ENCODE data around the gene TM9SF4. TPM values are rescaled to one million over a fixed set of nuclear protein-coding genes. Genes with fewer than 3 reads are reported as not detected.

The TM9SF4 gene
- polyA plus RNA-seq, 1 experiment: 75.6 TPM

- TF ChIP-seq CTCF (IDR thresholded peaks at IDR 0.05; ENCODE audit: low read depth, low read length): no peak
- no peaks in the 10 kb centered on the region for H3K9me3 ChIP-seq (ENCODE audit: control insufficient read depth, insufficient read depth, low read length)
- ChIA-PET POLR2A (no interaction called here), CTCF (interaction anchor here (1.3 kb wide), 1 partner anchor 278 kb away, joined by 4 read pairs; no protein-coding TSS in a partner anchor)
- no peak for DNase-seq (ENCODE audit: low read depth, low spot score)
- H3K27me3 ChIP-seq (ENCODE audit: control insufficient read depth, insufficient read depth, low read length): no peaks in the 10 kb centered on the region
- no peak overlapping the region for H3K27ac ChIP-seq (ENCODE audit: low read depth, low read length)
- H3K4me3 ChIP-seq (ENCODE audit: low read depth, low read length): no peak overlapping the region
Measured at GRCh38 chr20:32130965-32131364, 21.5 kb downstream of the TM9SF4 start.

- DNase-seq (ENCODE audit: low read depth, low spot score): no peak
- no peak overlapping the region for H3K27ac ChIP-seq (ENCODE audit: low read depth, low read length)
- ChIA-PET POLR2A (no interaction called here), CTCF (no interaction called here)
- H3K27me3 ChIP-seq (ENCODE audit: control insufficient read depth, insufficient read depth, low read length): no peaks in the 10 kb centered on the region
- TF ChIP-seq CTCF (IDR thresholded peaks at IDR 0.05; ENCODE audit: low read depth, low read length): no peak
- no peaks in the 10 kb centered on the region for H3K9me3 ChIP-seq (ENCODE audit: control insufficient read depth, insufficient read depth, low read length)
- no peak overlapping the region for H3K4me3 ChIP-seq (ENCODE audit: low read depth, low read length)
Measured at GRCh38 chr20:32132911-32133549, 23.5 kb downstream of the TM9SF4 start.

GRCh38 chr20:32134026-32134425, 24.5 kb downstream of the TM9SF4 start:
- Histone ChIP-seq H3K27ac (ENCODE audit: low read depth, low read length) (no peak overlapping the region), H3K9me3 (ENCODE audit: control insufficient read depth, insufficient read depth, low read length) (no peaks in the 10 kb centered on the region), H3K27me3 (ENCODE audit: control insufficient read depth, insufficient read depth, low read length) (no peaks in the 10 kb centered on the region), H3K4me3 (ENCODE audit: low read depth, low read length) (no peak overlapping the region)
- no peak for DNase-seq (ENCODE audit: low read depth, low spot score)
- ChIA-PET CTCF (no interaction called here), POLR2A (no interaction called here)
- TF ChIP-seq CTCF (IDR thresholded peaks at IDR 0.05; ENCODE audit: low read depth, low read length): no peak

GRCh38 chr20:32135983-32136515, 26.5 kb downstream of the TM9SF4 start:
- Histone ChIP-seq H3K4me3 (ENCODE audit: low read depth, low read length) (no peak overlapping the region), H3K27ac (ENCODE audit: low read depth, low read length) (no peak overlapping the region), H3K9me3 (ENCODE audit: control insufficient read depth, insufficient read depth, low read length) (no peaks in the 10 kb centered on the region), H3K27me3 (ENCODE audit: control insufficient read depth, insufficient read depth, low read length) (no peaks in the 10 kb centered on the region)
- ChIA-PET CTCF (interaction anchor here (0.8 to 1.5 kb wide), 2 partner anchors 283 to 313 kb away, joined by 3 read pairs; no protein-coding TSS in a partner anchor), POLR2A (no interaction called here)
- DNase-seq (ENCODE audit: low read depth, low spot score): no peak
- no peak for TF ChIP-seq CTCF (IDR thresholded peaks at IDR 0.05; ENCODE audit: low read depth, low read length)

GRCh38 chr20:32138921-32139320, 29.4 kb downstream of the TM9SF4 start:
- ChIA-PET POLR2A (no interaction called here), CTCF (no interaction called here)
- H3K27me3 ChIP-seq (ENCODE audit: control insufficient read depth, insufficient read depth, low read length): no peaks in the 10 kb centered on the region
- H3K4me3 ChIP-seq (ENCODE audit: low read depth, low read length): no peak overlapping the region
- TF ChIP-seq CTCF (IDR thresholded peaks at IDR 0.05; ENCODE audit: low read depth, low read length): no peak
- DNase-seq (ENCODE audit: low read depth, low spot score): no peak
- no peaks in the 10 kb centered on the region; the same call in 1 of the 2 replicates for H3K9me3 ChIP-seq (ENCODE audit: control insufficient read depth, insufficient read depth, low read length)
- H3K27ac ChIP-seq (ENCODE audit: low read depth, low read length): no peak overlapping the region
